Activated CD4-positive, alpha-beta T cell treated with anti-CD3 and anti-CD28 coated beads for 36 hours (primary cell): Measurements from ENCODE around the gene EOGT. TPM values are rescaled to one million over a fixed set of nuclear protein-coding genes. Genes with fewer than 3 reads are reported as not detected.

Experiments
- ATAC-seq: fragments of 200-7000 bp; cut with Tn5 transposase; one replicate; pipeline ENCODE4 v1.10.0; 2021; ENCODE audit warnings: mild to moderate bottlenecking, moderate library complexity
- CTCF ChIA-PET: fragments of 350-600 bp; sonication (Branson Sonifier 250); formaldehyde crosslinking; loops from one replicate; lab custom pipeline; 2021; ENCODE audit warnings: antibody characterized with exemption; lab: Charles Lee
- POLR2A ChIA-PET: fragments of 350-600 bp; sonication (Branson Sonifier 250); formaldehyde crosslinking; loops from one replicate; lab custom pipeline; 2021; ENCODE audit warnings: antibody characterized with exemption, inconsistent platforms; lab: Charles Lee
- DNase-seq: peaks from one replicate; pipeline ENCODE4 v3.0.0-alpha.2; 2020
- H3K27ac Mint-ChIP-seq: one replicate; pipeline ENCODE4 v1.8.0; 2021; ENCODE audit warnings: mixed read lengths
- H3K27me3 Mint-ChIP-seq: one replicate; pipeline ENCODE4 v1.8.0; 2021; ENCODE audit warnings: mixed read lengths
- H3K36me3 Mint-ChIP-seq: one replicate; pipeline ENCODE4 v1.8.0; 2021; ENCODE audit warnings: low read depth, mixed read lengths
- H3K4me1 Mint-ChIP-seq: one replicate; pipeline ENCODE4 v1.8.0; 2021; ENCODE audit warnings: mixed read lengths
- H3K4me3 Mint-ChIP-seq: one replicate; pipeline ENCODE4 v1.8.0; 2021; ENCODE audit warnings: mild to moderate bottlenecking, moderate library complexity, mixed read lengths
- H3K9me3 Mint-ChIP-seq: one replicate; pipeline ENCODE4 v1.8.0; 2021; ENCODE audit warnings: low read depth, mixed read lengths
- intact Hi-C, 2 experiments: fragments of 100-400 bp; cut with DNase I in 1 of 2; cut with micrococcal nuclease in 1 of 2; formaldehyde crosslinking; loops; one replicate each; pipeline versions ENCODE4 v1.14.2 to v1.15.1; 2022 to 2024; cut with DNase I, micrococcal nuclease
- total RNA-seq, 2 experiments: library from RNA; stranded (reverse); gene quantifications; one replicate each; pipeline ENCODE4 v1.2.3, GENCODE V29; 2021

The EOGT gene
- total RNA-seq, 2 experiments from 2014 or later = 6.0 to 8.4 TPM

- DNase-seq = no peak
- POLR2A ChIA-PET = interaction anchor here (0.7 kb wide), 2 partner anchors 10 to 38 kb away, joined by 3 to 7 read pairs; no protein-coding TSS in a partner anchor
- H3K27ac Mint-ChIP-seq = no peak overlapping the region
- CTCF ChIA-PET = interaction anchor here (1.9 kb wide), 1 partner anchor 9 kb away, joined by 5 read pairs; no protein-coding TSS in a partner anchor
- intact Hi-C loops = loop anchor here in 1 of 2 experiments (5.0 kb wide), 2 partner anchors 193 to 298 kb away; no protein-coding TSS in a partner anchor
- no peaks in the 10 kb centered on the region for H3K9me3 Mint-ChIP-seq
- H3K36me3 Mint-ChIP-seq = peaks cover 19% of the 10 kb centered on the region
- H3K4me3 Mint-ChIP-seq = no peak overlapping the region
- ATAC-seq = no peak
- H3K27me3 Mint-ChIP-seq = no peaks in the 10 kb centered on the region
- H3K4me1 Mint-ChIP-seq = peaks cover 16% of the 10 kb centered on the region
Measured at GRCh38 chr3:69009559-69010410, 3.7 kb downstream of the EOGT start.

GRCh38 chr3:69008980-69009379 is 4.5 kb downstream of the EOGT start:
- Mint-ChIP-seq H3K4me1 (peaks cover 10% of the 10 kb centered on the region), H3K27ac (no peak overlapping the region), H3K9me3 (no peaks in the 10 kb centered on the region), H3K36me3 (peaks cover 19% of the 10 kb centered on the region), H3K27me3 (no peaks in the 10 kb centered on the region), H3K4me3 (no peak overlapping the region)
- intact Hi-C loops = no loop called here
- ChIA-PET CTCF (no interaction called here), POLR2A (interaction anchor here (0.7 kb wide), 1 partner anchor 11 kb away, joined by 7 read pairs; no protein-coding TSS in a partner anchor)
- no peak for ATAC-seq
- no peak for DNase-seq

GRCh38 chr3:69005791-69006482 is 7.5 kb downstream of the EOGT start:
- intact Hi-C loops = no loop called here
- no peak overlapping the region for H3K27ac Mint-ChIP-seq
- ATAC-seq (no peak), DNase-seq (no peak)
- peaks cover 23% of the 10 kb centered on the region for H3K36me3 Mint-ChIP-seq
- no peaks in the 10 kb centered on the region for H3K27me3 Mint-ChIP-seq
- H3K9me3 Mint-ChIP-seq = no peaks in the 10 kb centered on the region
- POLR2A ChIA-PET = interaction anchor here (0.6 to 1.2 kb wide), 2 partner anchors 18 to 21 kb away, joined by 3 to 5 read pairs; no protein-coding TSS in a partner anchor
- peaks cover 1% of the 10 kb centered on the region for H3K4me1 Mint-ChIP-seq
- CTCF ChIA-PET = interaction anchor here (0.7 to 1.2 kb wide), 3 partner anchors 8 to 770 kb away, joined by 3 to 6 read pairs (median 4); partner anchors contain the start of gene EOGT
- H3K4me3 Mint-ChIP-seq = no peak overlapping the region

GRCh38 chr3:69005071-69005790 is 8.3 kb downstream of the EOGT start:
- ChIA-PET CTCF (interaction anchor here (1.1 to 1.2 kb wide), 2 partner anchors 9 to 12 kb away, joined by 3 to 6 read pairs; partner anchors contain the start of gene EOGT), POLR2A (interaction anchor here (1.2 kb wide), 1 partner anchor 21 kb away, joined by 5 read pairs; no protein-coding TSS in a partner anchor)
- H3K4me1 Mint-ChIP-seq = no peaks in the 10 kb centered on the region
- H3K9me3 Mint-ChIP-seq = no peaks in the 10 kb centered on the region
- no peak for DNase-seq
- intact Hi-C loops = no loop called here
- no peak overlapping the region for H3K27ac Mint-ChIP-seq
- H3K36me3 Mint-ChIP-seq = peaks cover 23% of the 10 kb centered on the region
- H3K27me3 Mint-ChIP-seq = no peaks in the 10 kb centered on the region
- ATAC-seq = no peak
- H3K4me3 Mint-ChIP-seq = no peak overlapping the region

- H3K27ac Mint-ChIP-seq = no peak overlapping the region
- peaks cover 26% of the 10 kb centered on the region for H3K36me3 Mint-ChIP-seq
- no peak for DNase-seq
- CTCF ChIA-PET = interaction anchor here (1.5 kb wide), 1 partner anchor 16 kb away, joined by 4 read pairs; no protein-coding TSS in a partner anchor
- no peaks in the 10 kb centered on the region for H3K27me3 Mint-ChIP-seq
- no peaks in the 10 kb centered on the region for H3K9me3 Mint-ChIP-seq
- intact Hi-C loops = no loop called here
- no peak for ATAC-seq
- no peak overlapping the region for H3K4me3 Mint-ChIP-seq
- POLR2A ChIA-PET = no interaction called here
- H3K4me1 Mint-ChIP-seq = no peaks in the 10 kb centered on the region
Measured at GRCh38 chr3:69004138-69004537, 9.3 kb downstream of the EOGT start.

- ATAC-seq (no peak), DNase-seq (no peak)
- ChIA-PET POLR2A (no interaction called here), CTCF (interaction anchor here (0.7 to 1.0 kb wide), 2 partner anchors 11 to 13 kb away, joined by 3 read pairs; no protein-coding TSS in a partner anchor)
- Mint-ChIP-seq H3K27me3 (no peaks in the 10 kb centered on the region), H3K9me3 (no peaks in the 10 kb centered on the region), H3K36me3 (peaks cover 37% of the 10 kb centered on the region), H3K4me3 (no peak overlapping the region), H3K4me1 (peaks cover 15% of the 10 kb centered on the region), H3K27ac (no peak overlapping the region)
- intact Hi-C loops = no loop called here
Measured at GRCh38 chr3:68999605-69000004, 13.9 kb downstream of the EOGT start.

- no peaks in the 10 kb centered on the region for H3K9me3 Mint-ChIP-seq
- H3K4me3 Mint-ChIP-seq = no peak overlapping the region
- DNase-seq (no peak), ATAC-seq (no peak)
- ChIA-PET POLR2A (no interaction called here), CTCF (interaction anchor here (0.7 to 1.0 kb wide), 2 partner anchors 11 to 13 kb away, joined by 3 read pairs; no protein-coding TSS in a partner anchor)
- peaks cover 15% of the 10 kb centered on the region for H3K4me1 Mint-ChIP-seq
- no peak overlapping the region for H3K27ac Mint-ChIP-seq
- H3K36me3 Mint-ChIP-seq = peaks cover 37% of the 10 kb centered on the region
- H3K27me3 Mint-ChIP-seq = no peaks in the 10 kb centered on the region
- intact Hi-C loops = no loop called here
Measured at GRCh38 chr3:68999158-68999557, 14.3 kb downstream of the EOGT start.

GRCh38 chr3:68997887-68998286 is 15.6 kb downstream of the EOGT start:
- peak; percentile 90 for ATAC-seq
- H3K9me3 Mint-ChIP-seq = no peaks in the 10 kb centered on the region
- H3K27me3 Mint-ChIP-seq = no peaks in the 10 kb centered on the region
- intact Hi-C loops = no loop called here
- peaks cover 15% of the 10 kb centered on the region for H3K4me1 Mint-ChIP-seq
- no peak for DNase-seq
- POLR2A ChIA-PET = interaction anchor here (0.7 kb wide), 1 partner anchor 1022 kb away, joined by 4 read pairs; no protein-coding TSS in a partner anchor
- peaks cover 41% of the 10 kb centered on the region for H3K36me3 Mint-ChIP-seq
- peak overlapping the region; percentile 73 for H3K27ac Mint-ChIP-seq
- no peak overlapping the region for H3K4me3 Mint-ChIP-seq
- CTCF ChIA-PET = no interaction called here

- no peaks in the 10 kb centered on the region for H3K27me3 Mint-ChIP-seq
- peak overlapping the region; percentile 58 for H3K27ac Mint-ChIP-seq
- POLR2A ChIA-PET = no interaction called here
- DNase-seq (peak; percentile 19), ATAC-seq (peak; percentile 70)
- CTCF ChIA-PET = interaction anchor here (1.0 kb wide), 1 partner anchor 9 kb away, joined by 3 read pairs; no protein-coding TSS in a partner anchor
- intact Hi-C loops = no loop called here
- peaks cover 46% of the 10 kb centered on the region for H3K36me3 Mint-ChIP-seq
- H3K9me3 Mint-ChIP-seq = no peaks in the 10 kb centered on the region
- peaks cover 15% of the 10 kb centered on the region for H3K4me1 Mint-ChIP-seq
- no peak overlapping the region for H3K4me3 Mint-ChIP-seq
Measured at GRCh38 chr3:68996356-68996995, 17.0 kb downstream of the EOGT start.

- peaks cover 47% of the 10 kb centered on the region for H3K36me3 Mint-ChIP-seq
- no peak overlapping the region for H3K27ac Mint-ChIP-seq
- intact Hi-C loops = no loop called here
- H3K4me3 Mint-ChIP-seq = no peak overlapping the region
- no peak for ATAC-seq
- DNase-seq = no peak
- ChIA-PET POLR2A (no interaction called here), CTCF (no interaction called here)
- H3K27me3 Mint-ChIP-seq = no peaks in the 10 kb centered on the region
- no peaks in the 10 kb centered on the region for H3K9me3 Mint-ChIP-seq
- peaks cover 14% of the 10 kb centered on the region for H3K4me1 Mint-ChIP-seq
Measured at GRCh38 chr3:68988740-68989139, 24.7 kb downstream of the EOGT start.
